Keratinocyte (primary cell): ENCODE results near the gene ANKS1A. TPM values are rescaled to one million over a fixed set of nuclear protein-coding genes. Genes with fewer than 3 reads are reported as not detected.

Experiments used
- DNase-seq: peaks from one replicate; pipeline ENCODE4 v3.0.0-alpha.2; 2011; ENCODE audit warnings: low read depth, missing footprints, low spot score
- FAIRE-seq: peaks from 2 replicates; lab custom pipeline; 2011; peaks lifted over from hg19 to GRCh38; lab: Jason Lieb, UNC
- H2AFZ ChIP-seq: 2 replicates; pipeline ENCODE4 v1.6.0; 2012; ENCODE audit warnings: low read length, control low read depth, inconsistent platforms; ENCODE audit not compliant: control insufficient read depth
- H3K27ac ChIP-seq: 2 replicates; pipeline ENCODE4 v1.5.1; 2011; ENCODE audit warnings: low read length; ENCODE audit not compliant: control insufficient read depth, insufficient read depth
- H3K27me3 ChIP-seq: 3 replicates; pipeline ENCODE4 v1.6.0; 2011; ENCODE audit warnings: low read length; ENCODE audit not compliant: control insufficient read depth, insufficient read depth; ENCODE audit errors: extremely low read depth
- H3K36me3 ChIP-seq, 2 experiments: 2 replicates in 1 of 2; 3 replicates in 1 of 2; pipeline ENCODE4 v1.5.1; 2011; ENCODE audit warnings: low read length in 2 of 2, mild to moderate bottlenecking in 1 of 2; ENCODE audit not compliant: control insufficient read depth in 2 of 2, insufficient read depth in 2 of 2; ENCODE audit errors: extremely low read depth in 1 of 2
- H3K4me1 ChIP-seq: 3 replicates; pipeline ENCODE4 v1.5.1; 2011; ENCODE audit warnings: low read length; ENCODE audit not compliant: control insufficient read depth, insufficient read depth; ENCODE audit errors: extremely low read depth
- H3K4me2 ChIP-seq: 3 replicates; pipeline ENCODE4 v1.6.0; 2011; ENCODE audit warnings: low read depth, low read length; ENCODE audit not compliant: control insufficient read depth, insufficient read depth; ENCODE audit errors: extremely low read depth
- H3K4me3 ChIP-seq, 3 experiments: fragments of 200-600 bp in 1 of 3; sonication (generic) in 1 of 3; 2 replicates in 2 of 3; 3 replicates in 1 of 3; pipeline ENCODE4 v1.5.1; 2011 to 2016; ENCODE audit warnings: low read length in 3 of 3, mild to moderate bottlenecking in 3 of 3, control low read depth in 2 of 3, inconsistent platforms in 1 of 3, low read depth in 1 of 3, mixed read lengths in 1 of 3, mixed run types in 1 of 3, moderate library complexity in 1 of 3; ENCODE audit not compliant: control insufficient read depth in 2 of 3, insufficient read depth in 2 of 3; ENCODE audit errors: extremely low read depth in 1 of 3
- H3K79me2 ChIP-seq: 2 replicates; pipeline ENCODE4 v1.6.0; 2012; ENCODE audit warnings: low read length; ENCODE audit not compliant: control insufficient read depth, insufficient read depth
- H3K9ac ChIP-seq: 3 replicates; pipeline ENCODE4 v1.6.0; 2011; ENCODE audit warnings: low read length; ENCODE audit not compliant: control insufficient read depth, insufficient read depth; ENCODE audit errors: extremely low read depth
- H3K9me1 ChIP-seq: 3 replicates; pipeline ENCODE4 v1.6.0; 2011; ENCODE audit warnings: low read length; ENCODE audit not compliant: control insufficient read depth, insufficient read depth; ENCODE audit errors: extremely low read depth
- H3K9me3 ChIP-seq: 2 replicates; pipeline ENCODE4 v1.5.1; 2012; ENCODE audit warnings: low read depth, low read length; ENCODE audit not compliant: control insufficient read depth
- H4K20me1 ChIP-seq: 3 replicates; pipeline ENCODE4 v1.6.0; 2011; ENCODE audit warnings: low read length; ENCODE audit not compliant: control insufficient read depth, insufficient read depth; ENCODE audit errors: extremely low read depth
- CTCF ChIP-seq, 3 experiments: IDR thresholded peaks in 1 of 3; conservative IDR thresholded peaks in 1 of 3; optimal IDR thresholded peaks in 1 of 3; 2 replicates in 2 of 3; 3 replicates in 1 of 3; pipeline versions ENCODE3 to v1.5.1; 2011; ENCODE audit warnings: low read length in 3 of 3, mild to moderate bottlenecking in 3 of 3, moderate library complexity in 2 of 3, control low read depth in 1 of 3, inconsistent platforms in 1 of 3; ENCODE audit not compliant: insufficient read depth in 2 of 3; ENCODE audit errors: extremely low read depth in 1 of 3
- EZH2 ChIP-seq: IDR thresholded peaks from one replicate; pipeline ENCODE4 v1.6.1; 2012; ENCODE audit warnings: inconsistent platforms, mild to moderate bottlenecking, low read length, moderate library complexity
- dilution Hi-C: fragments of 300-500 bp; cut with MboI; formaldehyde crosslinking; loops from one replicate; pipeline ENCODE4 v1.7.0; 2020; ENCODE audit warnings: low sequenced_read_pairs; ENCODE audit not compliant: extremely low pct_ligation_motif_present
- polyA plus RNA-seq, 5 experiments: library from polyadenylated mRNA; depleted of rRNA in 3 of 5; stranded (reverse) in 3 of 5; stranded (forward) in 1 of 5; unstranded in 1 of 5; fragments of >200 nt; gene quantifications; 1 replicate in 1 of 5; 2 replicates in 3 of 5; 3 replicates in 1 of 5; pipeline versions ENCODE4 v1.2.1 to v1.2.3, GENCODE V29; 2011 to 2012; ENCODE audit warnings: missing spikeins in 2 of 5, low read depth in 1 of 5, low replicate concordance in 1 of 5

The ANKS1A gene
- polyA plus RNA-seq, 1 donor (not counting 4 experiments of a cell fraction or from before 2014, with no cell fraction given), result 8.6 TPM

- FAIRE-seq, result no peak
- no peak overlapping the region for H3K4me3 ChIP-seq
- H3K79me2 ChIP-seq, result no peaks in the 10 kb centered on the region
- no peak overlapping the region for H3K9ac ChIP-seq
- H2AFZ ChIP-seq, result no peak overlapping the region
- no peak overlapping the region for H3K4me2 ChIP-seq
- H4K20me1 ChIP-seq, result no peaks in the 10 kb centered on the region
- no peaks in the 10 kb centered on the region for H3K9me1 ChIP-seq
- DNase-seq, result no peak
- H3K27me3 ChIP-seq, result no peaks in the 10 kb centered on the region
- H3K9me3 ChIP-seq, result no peaks in the 10 kb centered on the region
- no peaks in the 10 kb centered on the region for H3K4me1 ChIP-seq
- peaks cover 5 to 9% of the 10 kb centered on the region in 2 experiments for H3K36me3 ChIP-seq
- dilution Hi-C loops, result no loop called here
- TF ChIP-seq EZH2 (no peak), CTCF (optimal IDR thresholded peaks at IDR 0.05 in 1 of 3, IDR thresholded peaks at IDR 0.05 in 1 of 3, conservative IDR thresholded peaks at IDR 0.05 in 1 of 3; ENCODE audit: extremely low read depth in 1 of 3, insufficient read depth in 2 of 3, low read length in 3 of 3) (no peak)
- no peak overlapping the region for H3K27ac ChIP-seq
These were observed 22.5 kb upstream of the ANKS1A start for GRCh38 chr6:34866509-34866908.

- dilution Hi-C loops, result no loop called here
- Histone ChIP-seq H3K9me1 (no peaks in the 10 kb centered on the region), H4K20me1 (no peaks in the 10 kb centered on the region), H3K36me3 (peaks cover 7 to 13% of the 10 kb centered on the region in 2 experiments), H2AFZ (no peak overlapping the region), H3K27me3 (no peaks in the 10 kb centered on the region), H3K4me3 (no peak overlapping the region), H3K27ac (no peak overlapping the region), H3K4me1 (no peaks in the 10 kb centered on the region), H3K9me3 (no peaks in the 10 kb centered on the region), H3K79me2 (no peaks in the 10 kb centered on the region), H3K4me2 (no peak overlapping the region), H3K9ac (no peak overlapping the region)
- TF ChIP-seq EZH2, result no peak
- peak in 2 of 3 experiments; percentile 12 to 16 for TF ChIP-seq CTCF (optimal IDR thresholded peaks at IDR 0.05 in 1 of 3, IDR thresholded peaks at IDR 0.05 in 1 of 3, conservative IDR thresholded peaks at IDR 0.05 in 1 of 3; ENCODE audit: extremely low read depth in 1 of 3, insufficient read depth in 2 of 3, low read length in 3 of 3)
- no peak for FAIRE-seq
- DNase-seq, result no peak
These were observed 21.6 kb upstream of the ANKS1A start for GRCh38 chr6:34867484-34867883.
